HG02884 (cell line): ENCODE results near the gene SLC26A11.
"Not testable (repeated sequence)": the region's sequence is repeated elsewhere in the genome, so short reads cannot be mapped to it uniquely, and the experiment has no call there.

Source experiments
- ATAC-seq: cut with Tn5 transposase; IDR thresholded peaks from one replicate; pipeline ENCODE4 v1.9.1; 2021; ENCODE audit warnings: mild to moderate bottlenecking, moderate library complexity; ENCODE audit not compliant: unreplicated experiment

The SLC26A11 gene

DNA sequence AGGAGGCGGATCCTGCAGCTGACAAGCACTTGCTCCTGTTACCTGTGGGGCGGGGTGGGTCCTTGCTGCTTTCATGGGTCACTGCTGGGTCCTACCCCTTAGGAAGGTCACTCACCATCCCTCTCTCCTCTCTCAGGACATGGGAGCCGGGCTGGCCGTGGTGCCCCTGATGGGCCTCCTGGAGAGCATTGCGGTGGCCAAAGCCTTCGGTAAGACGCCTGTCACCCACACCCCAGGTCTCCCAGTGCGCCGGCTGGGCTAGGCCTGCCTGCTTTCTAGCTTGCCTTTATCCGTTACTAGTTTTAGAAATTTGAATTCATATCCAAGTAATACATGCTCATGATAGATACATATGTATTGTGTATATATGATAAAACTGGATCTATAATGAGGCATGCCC is 17.2 kb downstream of the SLC26A11 start:
- no peak for ATAC-seq

DNA sequence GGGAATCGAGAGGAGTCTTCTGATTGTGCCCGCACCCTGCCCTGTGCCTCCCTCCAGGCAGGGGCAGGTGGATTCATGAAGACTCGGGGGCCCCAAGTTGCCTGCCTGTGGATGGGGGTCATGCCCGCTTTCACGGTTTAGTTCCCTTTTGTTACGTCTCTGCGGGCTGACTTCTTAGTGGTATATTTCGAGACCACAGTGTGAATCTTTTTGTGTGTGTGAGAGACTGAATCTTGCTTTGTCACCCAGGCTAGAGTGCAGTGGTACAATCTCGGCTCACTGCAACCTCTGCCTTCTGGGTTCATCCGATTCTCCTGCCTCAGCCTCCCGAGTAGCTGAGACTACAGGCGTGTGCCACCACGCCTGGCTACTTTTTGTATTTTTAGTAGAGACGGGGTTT is 22.3 kb downstream of the SLC26A11 start:
- ATAC-seq = no peak

DNA sequence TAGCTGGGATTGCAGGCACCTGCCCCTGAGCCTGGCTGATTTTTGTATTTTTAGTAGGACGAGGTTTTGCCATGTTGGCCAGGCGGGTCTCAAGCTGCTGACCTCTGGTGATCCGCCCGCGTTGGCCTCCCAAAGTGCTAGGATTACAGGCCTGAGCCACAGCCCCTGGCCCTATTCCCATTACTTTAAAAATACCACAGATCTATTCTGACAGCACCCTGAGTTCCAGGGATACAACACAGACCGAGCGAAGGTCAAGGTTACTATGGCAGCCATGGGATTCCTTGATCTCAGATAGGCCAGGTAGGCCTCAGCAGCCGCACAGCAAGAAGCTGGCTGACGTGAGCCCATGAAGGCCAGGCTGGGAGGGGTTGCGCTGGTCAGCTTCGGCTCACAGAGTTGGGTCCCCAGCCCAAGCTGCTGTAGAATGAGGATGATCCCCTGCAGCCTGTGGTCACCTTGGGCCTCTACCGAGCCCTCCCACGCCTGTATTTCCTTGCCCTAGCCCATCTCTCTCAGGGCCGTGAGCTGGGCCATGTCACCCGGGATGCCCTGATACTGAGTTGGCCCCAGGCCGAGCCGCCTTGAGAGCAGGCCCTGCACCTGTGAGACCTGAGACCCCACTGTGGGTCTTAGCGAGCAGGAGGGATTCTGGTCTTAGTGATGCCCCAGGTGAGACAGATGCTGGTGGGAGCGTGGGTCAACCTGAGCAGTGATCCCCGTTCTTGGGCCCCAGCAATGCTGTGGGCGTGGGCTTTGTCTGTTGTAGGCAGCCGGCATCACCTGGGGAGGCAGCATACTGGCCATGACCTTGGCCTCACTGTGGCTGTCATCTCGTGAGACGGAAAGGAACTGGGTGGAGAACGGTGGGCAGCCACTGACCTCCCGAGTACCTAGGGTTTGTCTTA is 23.6 kb downstream of the SLC26A11 start:
- no peak for ATAC-seq

DNA sequence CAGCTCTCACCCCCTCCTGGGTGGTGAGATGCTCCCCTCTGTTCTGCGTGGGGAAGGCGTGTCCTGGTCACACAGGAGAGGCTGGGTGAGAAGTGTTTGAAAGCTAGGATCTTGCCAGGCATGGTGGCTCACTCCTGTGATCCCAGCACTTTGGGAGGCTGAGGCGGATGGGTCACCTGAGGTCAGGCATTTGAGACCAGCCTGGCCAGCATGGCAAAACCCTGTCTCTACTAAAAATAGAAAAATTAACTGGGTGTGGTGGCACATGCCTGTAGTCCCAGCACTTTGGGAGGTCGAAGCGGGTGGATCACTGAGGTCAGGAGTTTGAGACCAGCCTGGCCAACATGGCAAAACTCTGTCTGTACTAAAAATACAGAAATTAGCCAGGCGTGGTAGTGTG is 24.2 kb downstream of the SLC26A11 start:
- ATAC-seq = not testable (repeated sequence)

DNA sequence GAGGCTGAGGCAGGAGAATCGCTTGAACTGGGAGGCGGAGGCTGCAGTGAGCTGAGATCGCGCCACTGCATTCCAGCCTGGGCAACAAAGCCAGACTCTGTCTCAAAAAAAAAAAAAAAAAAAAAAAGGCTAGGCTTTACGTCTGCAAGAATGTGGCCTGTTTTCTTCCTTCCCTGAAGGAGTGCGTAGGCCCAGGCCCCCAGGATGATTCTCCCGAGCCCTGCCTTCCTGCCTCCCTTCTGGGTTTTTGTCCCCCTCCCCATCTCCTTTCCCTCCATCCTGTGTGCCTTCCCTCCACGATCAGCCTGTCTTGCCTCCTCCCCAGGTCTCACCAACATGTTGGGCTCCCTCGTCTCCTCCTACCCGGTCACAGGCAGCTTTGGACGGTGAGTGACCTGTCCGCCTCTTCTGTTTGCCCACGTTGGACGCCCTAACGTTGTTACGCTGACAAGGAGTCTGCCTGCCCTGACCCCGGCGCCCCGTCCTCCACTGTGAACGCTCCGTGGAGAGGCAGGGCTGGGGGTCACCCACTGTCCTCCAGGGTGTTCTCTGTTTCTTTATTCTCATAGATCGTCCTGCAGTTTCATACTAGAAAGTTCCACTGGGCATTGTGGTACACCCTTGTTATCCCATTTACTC is 24.8 kb downstream of the SLC26A11 start:
- no peak for ATAC-seq

DNA sequence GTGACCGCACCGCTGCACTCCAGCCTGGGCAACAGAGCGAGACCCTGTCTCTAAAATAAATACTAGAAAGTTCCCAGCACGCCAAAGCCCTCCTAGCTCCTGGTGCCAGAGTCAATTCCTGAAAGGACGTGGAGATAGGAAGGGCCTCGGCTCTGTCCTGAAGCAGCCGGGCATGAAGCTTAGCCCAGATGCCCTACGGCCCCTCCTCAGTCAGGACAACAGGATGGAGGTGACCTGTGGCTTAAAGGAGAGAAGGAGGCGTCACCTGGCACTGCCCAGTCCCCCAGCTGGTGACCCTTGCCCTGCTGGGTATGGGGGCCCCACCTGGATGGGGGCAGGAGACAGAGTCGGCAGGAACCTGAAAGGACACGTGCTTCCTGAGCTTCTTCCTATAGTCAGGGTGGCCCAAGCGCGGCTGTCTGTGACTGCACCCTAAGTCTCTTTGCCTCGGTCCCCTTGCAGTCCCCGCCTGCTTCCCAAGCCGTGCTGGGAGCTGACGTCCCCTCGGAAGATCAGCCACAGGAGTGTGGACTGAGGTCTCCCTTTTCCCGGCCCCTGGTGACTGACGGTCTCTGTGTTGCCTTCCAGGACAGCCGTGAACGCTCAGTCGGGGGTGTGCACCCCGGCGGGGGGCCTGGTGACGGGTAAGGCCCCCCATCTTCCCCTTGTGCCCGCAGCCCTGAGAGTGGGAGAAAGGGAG is 25.5 kb downstream of the SLC26A11 start:
- no peak for ATAC-seq

DNA sequence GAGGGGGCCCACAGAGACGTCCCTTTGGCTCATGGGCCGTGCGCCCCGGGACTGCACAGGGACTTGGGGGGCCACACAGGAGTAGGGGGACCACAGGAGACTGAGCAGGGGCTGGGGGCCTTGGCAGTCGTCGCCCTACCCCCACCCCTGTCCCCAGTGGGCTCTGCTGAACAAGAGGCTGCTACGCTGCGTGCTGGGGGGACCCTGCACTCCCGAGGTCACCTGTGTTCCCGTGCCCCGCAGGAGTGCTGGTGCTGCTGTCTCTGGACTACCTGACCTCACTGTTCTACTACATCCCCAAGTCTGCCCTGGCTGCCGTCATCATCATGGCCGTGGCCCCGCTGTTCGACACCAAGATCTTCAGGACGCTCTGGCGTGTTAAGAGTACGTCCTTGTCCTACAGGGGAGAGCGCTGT is 26.0 kb downstream of the SLC26A11 start:
- no peak for ATAC-seq

DNA sequence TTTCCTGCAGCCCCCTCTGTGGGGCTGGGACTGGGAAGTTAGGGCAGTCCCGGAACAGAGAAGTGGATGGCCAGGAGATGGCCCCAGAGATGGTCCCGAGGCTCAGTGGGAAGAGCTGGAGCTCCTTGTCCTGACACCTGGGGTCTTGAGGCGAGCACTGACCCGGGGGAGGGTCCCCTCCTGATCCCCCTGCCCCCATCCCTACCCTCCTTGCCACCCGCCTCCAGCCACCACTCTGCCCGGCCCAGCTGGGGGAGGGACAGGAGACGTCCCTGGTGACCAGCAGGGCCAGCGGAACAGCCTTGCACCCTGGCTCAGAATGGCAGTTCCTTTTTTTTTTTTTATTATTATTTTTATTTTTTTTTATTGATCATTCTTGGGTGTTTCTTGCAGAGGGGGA is 26.5 kb downstream of the SLC26A11 start:
- no peak for ATAC-seq

DNA sequence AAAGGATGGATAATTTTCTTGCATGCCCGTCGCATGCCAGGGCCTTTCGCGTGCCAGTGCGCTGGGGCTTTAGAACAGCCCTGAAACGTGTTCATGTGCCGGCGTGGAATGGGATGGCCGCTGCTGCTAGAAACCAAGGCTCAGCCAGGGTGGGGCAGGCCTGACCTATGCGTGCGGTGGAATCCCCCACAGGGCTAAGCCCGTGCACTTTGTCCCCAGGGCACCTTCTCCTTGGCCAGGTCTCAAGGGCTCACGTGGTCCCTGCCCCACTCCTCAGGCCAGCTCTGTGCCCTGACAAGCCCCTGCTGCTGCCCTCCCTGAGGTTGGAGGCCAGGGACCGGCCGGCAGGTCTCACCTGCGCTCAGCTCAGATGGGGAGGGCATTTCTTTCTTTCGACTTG is 27.3 kb downstream of the SLC26A11 start:
- no peak for ATAC-seq

DNA sequence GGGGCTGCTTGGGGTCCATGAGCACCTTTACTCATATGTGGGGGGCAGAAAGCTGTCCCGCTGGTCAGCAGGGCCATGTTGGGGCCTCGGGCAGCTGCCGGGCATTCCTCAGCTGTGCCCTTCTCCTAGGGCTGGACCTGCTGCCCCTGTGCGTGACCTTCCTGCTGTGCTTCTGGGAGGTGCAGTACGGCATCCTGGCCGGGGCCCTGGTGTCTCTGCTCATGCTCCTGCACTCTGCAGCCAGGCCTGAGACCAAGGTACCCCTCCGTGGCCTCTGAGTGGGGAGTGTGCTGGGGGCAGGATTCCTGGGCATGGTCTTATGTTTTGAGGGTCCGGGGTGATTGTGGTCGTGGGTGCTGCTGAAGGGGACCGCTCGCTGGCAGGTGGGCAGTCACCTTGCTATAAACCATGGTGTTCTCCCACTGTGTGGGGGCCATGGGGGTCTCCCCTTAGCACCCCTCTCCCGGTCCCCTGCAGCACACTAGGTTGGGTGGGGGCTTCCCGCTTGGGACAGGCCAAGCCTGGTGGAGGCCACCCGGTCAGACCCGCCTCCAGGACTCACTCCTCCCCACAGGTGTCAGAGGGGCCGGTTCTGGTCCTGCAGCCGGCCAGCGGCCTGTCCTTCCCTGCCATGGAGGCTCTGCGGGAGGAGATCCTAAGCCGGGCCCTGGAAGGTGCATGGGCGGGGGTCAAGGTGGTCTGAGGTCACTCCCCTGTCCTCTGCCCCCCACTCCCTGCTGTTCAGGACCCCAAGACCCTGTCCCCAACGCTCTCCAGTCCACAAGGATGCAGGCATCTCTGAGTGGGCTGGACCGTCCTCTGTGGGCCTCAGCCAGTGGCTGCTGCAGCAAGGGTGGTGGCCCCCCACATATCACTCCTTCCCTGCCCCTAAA is 28.0 kb downstream of the SLC26A11 start:
- no peak for ATAC-seq

DNA sequence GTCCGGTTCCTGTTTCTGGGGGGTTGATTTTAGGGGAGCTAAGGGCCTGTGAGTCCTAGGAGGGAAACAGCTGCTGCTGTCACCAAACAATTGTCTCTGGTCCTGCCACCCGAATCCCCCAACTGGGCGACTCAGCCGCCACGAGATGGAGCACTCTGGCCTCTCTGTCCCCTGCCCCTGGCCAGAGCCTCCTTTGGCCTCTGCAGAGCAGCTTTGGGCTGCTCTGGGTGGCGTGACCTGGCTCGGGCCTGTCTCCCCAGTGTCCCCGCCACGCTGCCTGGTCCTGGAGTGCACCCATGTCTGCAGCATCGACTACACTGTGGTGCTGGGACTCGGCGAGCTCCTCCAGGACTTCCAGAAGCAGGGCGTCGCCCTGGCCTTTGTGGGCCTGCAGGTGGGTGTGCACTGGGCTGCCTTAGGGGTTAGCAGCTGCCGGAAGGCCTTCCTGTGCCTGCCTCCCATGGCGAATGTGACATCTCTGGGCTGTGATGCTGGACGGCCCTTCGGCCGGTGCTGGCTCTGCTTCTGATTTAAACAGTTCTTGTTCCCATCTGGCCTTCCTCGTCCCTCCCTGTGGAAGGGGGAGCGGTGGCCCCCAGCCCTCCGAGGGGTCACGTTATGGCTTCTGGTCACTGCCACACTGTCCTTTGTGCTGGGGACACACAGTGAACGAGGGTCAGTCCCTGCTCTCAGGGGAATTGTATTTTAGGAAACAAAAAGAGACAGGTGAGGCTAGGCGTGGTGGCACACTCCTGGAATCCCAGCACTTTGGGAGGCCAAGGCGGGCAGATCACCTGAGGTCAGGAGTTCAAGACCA is 28.9 kb downstream of the SLC26A11 start:
- no peak for ATAC-seq

DNA sequence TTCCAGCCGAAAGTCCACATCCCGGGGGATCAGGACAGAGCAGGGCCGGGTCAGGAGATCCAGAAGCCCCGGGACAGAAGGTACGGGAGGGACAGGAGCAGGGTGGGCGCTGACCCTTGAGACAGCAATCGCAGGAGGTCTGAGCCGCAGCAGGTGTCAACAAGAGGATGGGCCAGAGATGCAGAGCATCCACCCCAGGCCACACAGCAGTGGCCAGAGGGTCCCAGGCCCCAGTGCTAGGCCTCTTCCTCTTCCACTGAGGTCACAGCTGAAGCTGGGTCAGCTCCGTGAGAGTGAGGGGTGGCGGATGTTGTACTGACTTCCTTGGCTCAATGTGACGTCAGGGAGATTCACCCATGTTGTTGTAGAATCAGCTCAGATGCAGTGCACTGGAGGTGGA is 31.7 kb downstream of the SLC26A11 start:
- no peak for ATAC-seq

DNA sequence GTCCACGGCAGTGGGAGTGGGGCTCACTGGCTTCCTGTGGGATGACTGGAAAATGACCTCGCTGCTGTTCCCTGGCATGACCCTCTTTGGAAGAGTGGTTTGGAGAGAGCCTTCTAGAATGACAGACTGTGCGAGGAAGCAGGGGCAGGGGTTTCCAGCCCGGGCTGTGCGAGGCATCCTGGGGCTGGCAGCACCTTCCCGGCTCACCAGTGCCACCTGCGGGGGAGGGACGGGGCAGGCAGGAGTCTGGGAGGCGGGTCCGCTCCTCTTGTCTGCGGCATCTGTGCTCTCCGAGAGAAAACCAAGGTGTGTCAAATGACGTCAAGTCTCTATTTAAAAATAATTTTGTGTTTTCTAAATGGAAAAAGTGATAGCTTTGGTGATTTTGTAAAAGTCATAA is 32.6 kb downstream of the SLC26A11 start:
- ATAC-seq = no peak

DNA sequence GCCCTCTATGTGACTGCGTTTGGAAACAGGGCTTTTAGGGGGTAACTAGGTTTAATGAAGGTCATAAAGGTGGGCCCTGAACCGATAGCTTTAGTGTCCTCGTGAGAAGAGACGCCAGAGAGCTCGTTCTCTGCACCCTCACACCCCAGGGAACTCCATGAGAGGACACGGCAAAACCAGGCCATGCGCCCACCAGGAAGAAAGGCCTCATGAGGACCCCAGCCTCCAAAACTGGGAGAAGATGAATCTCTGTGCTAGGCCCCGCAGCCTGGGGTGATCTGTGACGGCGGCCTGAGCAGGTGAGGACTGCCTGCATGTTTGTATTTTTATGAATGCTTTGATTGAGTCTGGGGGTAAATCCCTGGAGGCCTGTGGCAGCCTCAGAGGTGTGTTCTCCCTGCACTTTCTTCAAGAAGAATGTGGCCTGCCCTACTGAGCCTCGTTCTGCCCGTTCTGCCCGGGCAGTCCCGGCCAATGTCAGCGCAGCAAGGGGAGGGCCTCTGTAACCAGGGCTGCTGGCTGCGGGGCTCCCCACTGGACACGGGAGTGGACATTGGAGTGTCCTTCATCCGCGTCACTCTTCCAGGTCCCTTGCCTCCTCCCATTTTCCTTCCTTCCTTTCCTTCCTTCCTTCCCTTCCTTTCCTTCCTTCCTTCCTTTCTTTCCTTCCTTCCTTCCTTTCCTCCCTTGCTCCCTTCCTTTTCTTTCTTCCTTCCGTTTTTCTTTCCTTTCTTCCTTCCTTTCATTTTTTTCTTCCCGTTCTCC is 33.6 kb downstream of the SLC26A11 start:
- ATAC-seq = no peak

DNA sequence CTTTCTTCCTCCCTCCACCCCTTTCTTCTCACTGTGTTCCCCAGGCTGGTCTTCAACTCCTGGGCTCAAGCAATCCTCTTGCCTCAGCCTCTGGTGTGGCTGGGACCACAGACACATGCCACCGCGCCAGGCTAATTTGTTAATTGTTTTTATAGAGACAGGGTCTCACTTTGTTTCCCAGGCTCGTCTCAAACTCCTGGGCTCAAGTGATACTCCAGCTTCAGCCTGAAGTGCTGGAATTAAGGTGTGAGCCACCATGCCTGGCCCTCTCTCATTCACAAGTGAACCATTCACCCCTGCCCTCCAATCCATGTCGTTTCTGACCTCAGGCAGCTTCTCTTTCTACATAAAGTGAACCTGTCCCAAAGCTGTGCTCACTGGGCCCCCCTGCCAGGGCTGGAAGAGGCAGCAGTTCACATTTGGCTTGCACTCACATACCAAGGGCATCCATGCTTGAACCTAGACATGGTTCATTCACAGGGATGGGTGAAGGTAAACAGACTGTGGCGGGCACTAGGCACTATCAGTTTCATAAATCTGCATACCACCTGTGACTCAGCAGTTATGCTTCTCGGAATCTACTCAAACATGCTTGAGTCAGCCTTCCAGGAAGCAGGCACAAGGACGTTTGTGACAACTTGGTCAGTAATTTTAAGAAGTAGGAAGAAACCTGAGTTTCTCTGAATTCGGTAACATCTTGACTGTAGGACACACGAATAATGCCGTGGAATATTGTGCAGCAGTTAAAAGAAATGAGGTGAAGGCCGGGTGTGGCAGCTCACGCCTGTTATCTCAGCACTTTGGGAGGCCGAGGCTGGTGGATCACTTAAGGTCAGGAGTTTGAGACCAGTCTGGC is 34.4 kb downstream of the SLC26A11 start:
- ATAC-seq = no peak

DNA sequence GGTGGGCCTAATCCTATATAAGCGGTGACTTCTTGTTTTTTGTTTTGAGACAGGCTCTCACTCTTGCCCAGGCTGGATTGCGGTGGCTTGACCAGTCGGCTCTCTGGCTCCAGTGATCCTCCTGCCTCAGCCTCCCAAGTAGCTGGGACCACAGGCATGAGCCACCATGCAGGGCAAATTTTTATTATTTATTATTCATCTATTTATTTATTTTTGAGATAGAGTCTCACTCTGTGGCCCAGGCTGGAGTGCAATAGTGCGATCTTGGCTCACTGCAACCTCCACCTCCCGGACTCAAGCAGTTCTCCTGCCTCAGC is 35.8 kb downstream of the SLC26A11 start:
- ATAC-seq = no peak

DNA sequence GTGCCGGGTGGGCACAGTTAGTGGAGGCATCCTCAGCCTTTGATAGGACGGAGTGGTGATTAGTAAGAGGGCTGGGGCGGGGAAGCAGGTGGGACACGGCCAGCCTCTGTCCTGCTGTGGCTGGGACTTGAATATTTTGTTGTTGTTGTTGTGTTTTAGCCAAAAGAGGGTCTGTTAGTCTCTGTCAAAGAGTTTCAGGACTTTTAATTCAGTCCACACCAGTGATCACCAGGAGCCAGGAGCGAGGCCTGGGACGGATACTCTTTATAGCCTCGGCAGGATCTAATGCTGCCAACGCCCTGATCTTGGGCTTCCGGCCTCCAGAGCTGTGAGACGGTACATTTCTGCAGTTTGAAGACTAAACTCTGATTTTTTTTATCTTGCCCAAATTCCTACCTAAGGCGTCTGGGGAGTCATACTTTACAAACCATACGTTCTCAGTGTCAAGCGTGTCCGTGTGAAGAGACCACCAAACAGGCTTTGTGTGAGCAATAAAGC is 37.5 kb downstream of the SLC26A11 start:
- no peak for ATAC-seq

DNA sequence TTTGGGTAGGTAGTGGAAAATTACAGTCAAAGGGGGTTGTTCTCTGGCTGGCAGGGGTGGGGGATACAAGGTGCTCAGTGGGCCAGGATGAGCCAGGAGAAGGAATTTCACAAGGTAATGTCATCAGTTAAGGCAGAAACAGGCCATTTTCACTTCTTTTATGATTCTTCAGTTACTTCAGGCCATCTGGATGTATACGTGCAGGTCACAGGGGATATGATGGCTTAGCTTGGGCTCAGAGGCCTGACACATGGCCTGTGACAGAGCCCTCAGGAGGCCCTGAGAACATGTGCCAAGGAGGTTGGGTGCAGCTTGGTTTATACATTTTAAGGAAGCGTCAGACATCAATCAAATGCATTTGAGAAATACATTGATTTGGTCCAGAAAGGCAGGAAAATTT is 38.1 kb downstream of the SLC26A11 start:
- not testable (repeated sequence) for ATAC-seq
